OCI-LY7 (cell line): ENCODE measurements around the gene SLCO2B1.

Experiments
- CTCF ChIP-seq: fragments of 200-600 bp; sonication (generic); conservative IDR thresholded peaks from 2 replicates; pipeline ENCODE4 v1.5.1; 2014; ENCODE audit warnings: mild to moderate bottlenecking, antibody characterized with exemption, low read length, moderate library complexity, mixed read lengths
- EZH2phosphoT487 ChIP-seq: fragments of 200-600 bp; sonication (generic); IDR thresholded peaks from 2 replicates; pipeline ENCODE4 v1.6.1; 2018; ENCODE audit warnings: low read depth, borderline replicate concordance, mild to moderate bottlenecking, mixed run types, antibody characterized with exemption, low read length, moderate library complexity, mixed read lengths

GRCh38 chr11:75246671-75247350 lies 95.9 kb downstream of the SLCO2B1 start:
- TF ChIP-seq CTCF = no peak
- no peak for TF ChIP-seq EZH2phosphoT487
